Medulla oblongata (tissue), 1 donor: ENCODE data around the gene CROCC.

ENCODE experiments used
- DNase-seq: peaks from one replicate; pipeline ENCODE4 v3.0.0-alpha.2; 2015; ENCODE audit errors: extremely low spot score

The CROCC gene

GRCh38 chr1:17011439-17012307 is 89.9 kb downstream of the CROCC start, which contains the start of gene ATP13A2:
ATP13A2 (minus strand) TSS chr1:17011928; CDS start chr1:17011738, 190 bp downstream.
- peak; percentile 90 for DNase-seq

GRCh38 chr1:17012775-17013490 is 91.2 kb downstream of the CROCC start:
- no peak for DNase-seq

- peak; percentile 36 for DNase-seq
Observed at GRCh38 chr1:17013491-17014320, 92.0 kb downstream of the CROCC start.

GRCh38 chr1:17014671-17015567 is 93.2 kb downstream of the CROCC start:
- no peak for DNase-seq

- DNase-seq = no peak
Observed at GRCh38 chr1:17016317-17016661, 94.6 kb downstream of the CROCC start.

GRCh38 chr1:17017435-17017834 is 95.7 kb downstream of the CROCC start:
- DNase-seq = no peak

GRCh38 chr1:17018849-17019248 is 97.1 kb downstream of the CROCC start:
- DNase-seq = no peak

- DNase-seq = no peak
Observed at GRCh38 chr1:17020502-17020901, 98.8 kb downstream of the CROCC start.

- no peak for DNase-seq
Observed at GRCh38 chr1:17021896-17022295, 100.2 kb downstream of the CROCC start.
